Lower leg skin (tissue), 3 donors: ENCODE data around the gene ORC5.

Source experiments
- POLR2A ChIP-seq, 2 donors: fragments of 450-650 bp; IDR thresholded peaks; one replicate each; pipeline ENCODE4 v1.6.1; 2016 to 2017; ENCODE audit warnings: antibody characterized with exemption in 2 of 2, mild to moderate bottlenecking in 1 of 2, moderate library complexity in 1 of 2
- TF ChIP-seq, protein P1 (sequence below), 3 donors: fragments of 450-650 bp; IDR thresholded peaks; one replicate each; pipeline ENCODE4 v1.5.1; 2016; ENCODE audit warnings: antibody characterized with exemption in 3 of 3, mild to moderate bottlenecking in 3 of 3, moderate library complexity in 2 of 3

- TF ChIP-seq, protein P1, sequence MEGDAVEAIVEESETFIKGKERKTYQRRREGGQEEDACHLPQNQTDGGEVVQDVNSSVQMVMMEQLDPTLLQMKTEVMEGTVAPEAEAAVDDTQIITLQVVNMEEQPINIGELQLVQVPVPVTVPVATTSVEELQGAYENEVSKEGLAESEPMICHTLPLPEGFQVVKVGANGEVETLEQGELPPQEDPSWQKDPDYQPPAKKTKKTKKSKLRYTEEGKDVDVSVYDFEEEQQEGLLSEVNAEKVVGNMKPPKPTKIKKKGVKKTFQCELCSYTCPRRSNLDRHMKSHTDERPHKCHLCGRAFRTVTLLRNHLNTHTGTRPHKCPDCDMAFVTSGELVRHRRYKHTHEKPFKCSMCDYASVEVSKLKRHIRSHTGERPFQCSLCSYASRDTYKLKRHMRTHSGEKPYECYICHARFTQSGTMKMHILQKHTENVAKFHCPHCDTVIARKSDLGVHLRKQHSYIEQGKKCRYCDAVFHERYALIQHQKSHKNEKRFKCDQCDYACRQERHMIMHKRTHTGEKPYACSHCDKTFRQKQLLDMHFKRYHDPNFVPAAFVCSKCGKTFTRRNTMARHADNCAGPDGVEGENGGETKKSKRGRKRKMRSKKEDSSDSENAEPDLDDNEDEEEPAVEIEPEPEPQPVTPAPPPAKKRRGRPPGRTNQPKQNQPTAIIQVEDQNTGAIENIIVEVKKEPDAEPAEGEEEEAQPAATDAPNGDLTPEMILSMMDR (IDR thresholded peaks at IDR 0.05), result no peak
- no peak for TF ChIP-seq POLR2A (IDR thresholded peaks at IDR 0.05)
Observed at GRCh38 chr7:104091242-104091641, 116.6 kb downstream of the ORC5 start.
